CD8-positive, alpha-beta memory T cell (primary cell): ENCODE results near the gene PDE6H. TPM values are rescaled to one million over a fixed set of nuclear protein-coding genes. Genes with fewer than 3 reads are reported as not detected.

Source experiments
- CTCF ChIA-PET: fragments of 350-600 bp; sonication (Branson Sonifier 250); formaldehyde crosslinking; loops from one replicate; lab custom pipeline; 2021; ENCODE audit warnings: antibody characterized with exemption; lab: Charles Lee
- POLR2A ChIA-PET: fragments of 350-600 bp; sonication (Branson Sonifier 250); formaldehyde crosslinking; loops from one replicate; lab custom pipeline; 2021; ENCODE audit warnings: antibody characterized with exemption; lab: Charles Lee
- DNase-seq, 5 donors: peaks; one replicate each; pipeline versions ENCODE4 v3.0.0 to v3.0.0-alpha.2; 2020 to 2022; ENCODE audit warnings: mixed read lengths in 1 of 5
- H3K27ac ChIP-seq: one replicate; pipeline ENCODE4 v1.7.0; 2013; ENCODE audit warnings: low read depth, mild to moderate bottlenecking, low read length, moderate library complexity
- H3K27me3 ChIP-seq: 2 replicates; pipeline ENCODE4 v1.7.0; 2013; ENCODE audit warnings: low read length, mild to moderate bottlenecking; ENCODE audit not compliant: insufficient read depth, poor library complexity, severe bottlenecking
- H3K36me3 ChIP-seq: 2 replicates; pipeline ENCODE4 v1.7.0; 2013; ENCODE audit warnings: mild to moderate bottlenecking, low read length, moderate library complexity; ENCODE audit not compliant: insufficient read depth
- H3K4me1 ChIP-seq: 2 replicates; pipeline ENCODE4 v1.7.0; 2013; ENCODE audit warnings: mild to moderate bottlenecking, low read length, moderate library complexity; ENCODE audit not compliant: insufficient read depth
- H3K4me3 ChIP-seq: 2 replicates; pipeline ENCODE4 v1.7.0; 2013; ENCODE audit warnings: mild to moderate bottlenecking, low read length
- H3K9me3 ChIP-seq: 2 replicates; pipeline ENCODE4 v1.7.0; 2013; ENCODE audit warnings: mild to moderate bottlenecking, low read length
- H3K27ac Mint-ChIP-seq, 8 donors: one replicate each; pipeline ENCODE4 v1.8.0; 2020 to 2021; ENCODE audit warnings: mixed read lengths in 8 of 8, mild to moderate bottlenecking in 6 of 8, inconsistent platforms in 3 of 8, moderate library complexity in 3 of 8
- H3K27me3 Mint-ChIP-seq, 2 donors: one replicate each; pipeline ENCODE4 v1.8.0; 2020 to 2021; ENCODE audit warnings: mixed read lengths in 2 of 2, mild to moderate bottlenecking in 1 of 2, moderate library complexity in 1 of 2
- H3K36me3 Mint-ChIP-seq, 3 donors: one replicate each; pipeline ENCODE4 v1.8.0; 2020 to 2021; ENCODE audit warnings: mixed read lengths in 3 of 3, inconsistent platforms in 1 of 3, mild to moderate bottlenecking in 1 of 3
- H3K4me1 Mint-ChIP-seq, 3 donors: one replicate each; pipeline ENCODE4 v1.8.0; 2020 to 2021; ENCODE audit warnings: mixed read lengths in 3 of 3, inconsistent platforms in 1 of 3, mild to moderate bottlenecking in 1 of 3
- H3K4me3 Mint-ChIP-seq, 7 donors: one replicate each; pipeline ENCODE4 v1.8.0; 2020 to 2021; ENCODE audit warnings: mixed read lengths in 7 of 7, mild to moderate bottlenecking in 6 of 7, moderate library complexity in 4 of 7, inconsistent platforms in 2 of 7
- H3K9me3 Mint-ChIP-seq, 5 donors: one replicate each; pipeline ENCODE4 v1.8.0; 2020 to 2022; ENCODE audit warnings: mixed read lengths in 5 of 5, mild to moderate bottlenecking in 3 of 5, moderate library complexity in 2 of 5, inconsistent platforms in 1 of 5
- polyA plus RNA-seq: library from polyadenylated mRNA; unstranded; fragments of 300-500 nt; fragmentation: Illumina TruSeq; gene quantifications from one replicate; pipeline ENCODE4 v1.2.3, GENCODE V29; 2021
- total RNA-seq, 2 experiments: library from RNA; stranded (reverse); gene quantifications; one replicate each; pipeline ENCODE4 v1.2.3, GENCODE V29; 2021

The PDE6H gene
- total and polyA plus RNA-seq, 3 experiments from 2014 or later, result not detected

DNA sequence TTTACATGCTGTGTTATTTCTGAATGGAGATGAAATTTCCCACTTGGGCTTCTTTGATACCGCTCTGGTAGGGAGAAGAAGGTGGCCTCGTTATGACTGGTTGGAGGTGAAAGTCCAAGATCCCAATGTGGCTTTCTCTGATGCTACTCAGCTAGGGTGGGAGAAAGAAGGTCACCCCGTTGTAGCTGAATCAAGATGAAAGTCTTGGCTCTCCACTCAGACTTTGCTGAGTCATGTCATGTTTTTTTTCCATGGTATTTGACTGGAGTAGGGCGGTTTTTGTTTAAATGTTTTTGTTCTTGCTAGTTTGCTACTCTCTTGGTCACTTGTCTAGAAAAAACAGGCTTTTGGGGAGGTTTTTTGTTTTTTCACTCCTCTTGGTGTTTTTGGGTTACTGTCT is 2.4 kb upstream of the PDE6H start:
- POLR2A ChIA-PET, result no interaction called here
- H3K27me3 Mint-ChIP-seq, result peaks cover 0 to 2% of the 10 kb centered on the region in 2 donors
- H3K4me3 ChIP-seq, result no peak overlapping the region
- H3K36me3 ChIP-seq, result no peaks in the 10 kb centered on the region
- H3K9me3 Mint-ChIP-seq, result no peaks in the 10 kb centered on the region
- peaks cover 5 to 49% (median 35%) of the 10 kb centered on the region in 3 donors for H3K4me1 Mint-ChIP-seq
- no peak overlapping the region for H3K27ac ChIP-seq
- H3K4me3 Mint-ChIP-seq, result no peak overlapping the region
- H3K27ac Mint-ChIP-seq, result no peak overlapping the region
- no peak for DNase-seq
- H3K27me3 ChIP-seq, result no peaks in the 10 kb centered on the region
- H3K36me3 Mint-ChIP-seq, result no peaks in the 10 kb centered on the region
- no peaks in the 10 kb centered on the region for H3K4me1 ChIP-seq
- no peaks in the 10 kb centered on the region for H3K9me3 ChIP-seq
- CTCF ChIA-PET, result no interaction called here

- no peak overlapping the region for H3K27ac Mint-ChIP-seq
- no peak overlapping the region for H3K4me3 Mint-ChIP-seq
- no peaks in the 10 kb centered on the region for H3K27me3 ChIP-seq
- no peak overlapping the region for H3K27ac ChIP-seq
- no peaks in the 10 kb centered on the region for H3K36me3 ChIP-seq
- H3K4me1 ChIP-seq, result peaks cover 10% of the 10 kb centered on the region
- H3K36me3 Mint-ChIP-seq, result no peaks in the 10 kb centered on the region
- H3K9me3 Mint-ChIP-seq, result no peaks in the 10 kb centered on the region
- H3K9me3 ChIP-seq, result no peaks in the 10 kb centered on the region
- peaks cover 0 to 2% of the 10 kb centered on the region in 2 donors for H3K27me3 Mint-ChIP-seq
- H3K4me3 ChIP-seq, result no peak overlapping the region
- DNase-seq, result no peak
- ChIA-PET POLR2A (no interaction called here), CTCF (interaction anchor here (1.2 to 1.3 kb wide), 2 partner anchors 20 kb away, joined by 3 read pairs; no protein-coding TSS in a partner anchor)
- peaks cover 15 to 41% (median 37%) of the 10 kb centered on the region in 3 donors for H3K4me1 Mint-ChIP-seq
Observed at GRCh38 chr12:14974633-14975032, 1.8 kb downstream of the PDE6H start.

DNA sequence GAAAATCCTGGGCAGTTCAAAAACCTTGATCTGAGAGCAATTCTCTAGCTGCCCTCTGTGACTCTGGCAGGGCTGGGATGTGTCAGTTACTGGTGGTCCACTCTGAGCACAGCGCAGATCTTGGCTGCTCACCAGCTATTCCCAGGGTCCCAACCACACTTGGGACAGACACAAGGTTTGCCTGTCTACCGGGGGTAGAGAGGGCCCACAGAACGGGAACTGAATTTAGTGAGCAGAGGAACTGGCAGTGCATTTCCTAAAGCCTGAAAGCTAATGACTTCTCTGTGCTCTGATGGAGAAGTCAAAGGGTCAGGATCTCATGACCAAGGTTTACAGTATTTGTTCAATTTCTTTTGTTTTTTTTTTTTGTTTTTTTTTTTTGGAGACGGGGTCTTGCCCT is 2.6 kb downstream of the PDE6H start:
- H3K4me1 Mint-ChIP-seq, result peaks cover 21 to 44% (median 44%) of the 10 kb centered on the region in 3 donors
- no peaks in the 10 kb centered on the region for H3K27me3 ChIP-seq
- peaks cover 15% of the 10 kb centered on the region for H3K4me1 ChIP-seq
- H3K27ac Mint-ChIP-seq, result no peak overlapping the region
- H3K27me3 Mint-ChIP-seq, result peaks cover 0 to 2% of the 10 kb centered on the region in 2 donors
- H3K9me3 Mint-ChIP-seq, result no peaks in the 10 kb centered on the region
- H3K4me3 Mint-ChIP-seq, result no peak overlapping the region
- ChIA-PET CTCF (interaction anchor here (0.6 to 1.2 kb wide), 3 partner anchors 19 to 40 kb away, joined by 3 read pairs; partner anchors contain the start of gene ERP27), POLR2A (interaction anchor here (1.1 kb wide), 1 partner anchor 14 kb away, joined by 5 read pairs; no protein-coding TSS in a partner anchor)
- H3K27ac ChIP-seq, result no peak overlapping the region
- H3K36me3 Mint-ChIP-seq, result no peaks in the 10 kb centered on the region
- no peaks in the 10 kb centered on the region for H3K9me3 ChIP-seq
- no peak for DNase-seq
- H3K36me3 ChIP-seq, result no peaks in the 10 kb centered on the region
- no peak overlapping the region for H3K4me3 ChIP-seq

DNA sequence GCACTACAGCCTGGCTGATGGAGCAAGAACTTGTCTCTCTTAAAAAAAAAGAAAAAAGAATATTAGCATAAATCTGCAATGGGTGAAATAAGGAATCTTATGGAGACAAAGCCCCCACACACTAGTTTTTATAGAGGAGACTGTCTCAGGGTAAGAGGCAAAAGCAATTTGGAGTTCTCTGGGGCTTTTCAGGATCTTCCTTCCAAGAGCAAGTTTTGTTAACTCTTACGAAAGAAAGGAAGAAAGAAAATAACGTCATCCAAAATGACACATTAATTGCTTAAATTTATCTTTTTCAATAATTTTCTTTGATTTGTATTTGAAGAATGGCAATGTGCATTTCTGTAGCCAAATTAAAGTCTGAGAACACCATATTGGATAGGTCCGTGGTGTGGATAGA is 3.8 kb downstream of the PDE6H start:
- H3K4me1 Mint-ChIP-seq, result peaks cover 31 to 55% (median 53%) of the 10 kb centered on the region in 3 donors
- ChIA-PET POLR2A (interaction anchor here (0.5 kb wide), 1 partner anchor 615 kb away, joined by 4 read pairs; no protein-coding TSS in a partner anchor), CTCF (no interaction called here)
- no peaks in the 10 kb centered on the region for H3K36me3 ChIP-seq
- H3K9me3 ChIP-seq, result no peaks in the 10 kb centered on the region
- no peaks in the 10 kb centered on the region for H3K9me3 Mint-ChIP-seq
- no peak for DNase-seq
- peaks cover 15% of the 10 kb centered on the region for H3K4me1 ChIP-seq
- no peaks in the 10 kb centered on the region for H3K36me3 Mint-ChIP-seq
- no peak overlapping the region for H3K27ac ChIP-seq
- no peak overlapping the region for H3K4me3 ChIP-seq
- H3K27me3 Mint-ChIP-seq, result peaks cover 0 to 2% of the 10 kb centered on the region in 2 donors
- no peak overlapping the region for H3K27ac Mint-ChIP-seq
- H3K4me3 Mint-ChIP-seq, result no peak overlapping the region
- H3K27me3 ChIP-seq, result no peaks in the 10 kb centered on the region

GRCh38 chr12:14979468-14979867 is 6.6 kb downstream of the PDE6H start:
- no peak overlapping the region for H3K27ac ChIP-seq
- no peaks in the 10 kb centered on the region for H3K27me3 Mint-ChIP-seq
- no peak for DNase-seq
- no peaks in the 10 kb centered on the region for H3K27me3 ChIP-seq
- no peaks in the 10 kb centered on the region for H3K9me3 ChIP-seq
- CTCF ChIA-PET, result interaction anchor here (2.1 kb wide), 1 partner anchor 16 kb away, joined by 7 read pairs; no protein-coding TSS in a partner anchor
- H3K4me1 Mint-ChIP-seq, result peaks cover 44 to 57% (median 55%) of the 10 kb centered on the region in 3 donors
- POLR2A ChIA-PET, result no interaction called here
- no peaks in the 10 kb centered on the region for H3K9me3 Mint-ChIP-seq
- no peak overlapping the region for H3K4me3 Mint-ChIP-seq
- H3K36me3 ChIP-seq, result no peaks in the 10 kb centered on the region
- peaks cover 30% of the 10 kb centered on the region for H3K4me1 ChIP-seq
- H3K36me3 Mint-ChIP-seq, result no peaks in the 10 kb centered on the region
- H3K27ac Mint-ChIP-seq, result no peak overlapping the region
- H3K4me3 ChIP-seq, result no peak overlapping the region

DNA sequence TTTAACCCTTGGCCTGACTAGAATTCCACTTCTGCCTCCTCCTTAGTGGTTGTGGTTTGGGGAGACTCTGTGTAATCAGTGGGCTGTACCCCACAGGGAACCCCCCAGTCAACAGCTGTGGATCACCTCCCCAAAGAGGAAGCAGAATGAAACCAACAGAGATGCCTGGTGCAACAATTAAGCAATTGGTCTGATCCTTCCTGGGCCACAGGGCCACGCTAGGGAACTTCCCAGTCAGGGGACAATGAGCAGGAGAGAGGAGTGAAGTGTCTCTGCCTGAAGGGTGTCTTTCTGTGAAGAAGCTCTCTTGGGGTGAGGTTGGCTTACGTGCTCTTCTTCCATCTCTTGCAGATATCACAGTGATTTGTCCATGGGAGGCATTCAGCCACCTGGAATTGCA is 8.2 kb downstream of the PDE6H start:
- Mint-ChIP-seq H3K27me3 (no peaks in the 10 kb centered on the region), H3K9me3 (no peaks in the 10 kb centered on the region), H3K4me1 (peaks cover 46 to 62% (median 58%) of the 10 kb centered on the region in 3 donors), H3K4me3 (no peak overlapping the region), H3K27ac (peak overlapping the region in 3 of 8 donors; percentile 13 to 31 (median 19)), H3K36me3 (no peaks in the 10 kb centered on the region)
- POLR2A ChIA-PET, result interaction anchor here (0.6 kb wide), 1 partner anchor 344 kb away, joined by 3 read pairs; no protein-coding TSS in a partner anchor
- Histone ChIP-seq H3K36me3 (no peaks in the 10 kb centered on the region), H3K27ac (no peak overlapping the region), H3K27me3 (no peaks in the 10 kb centered on the region), H3K4me3 (no peak overlapping the region), H3K9me3 (no peaks in the 10 kb centered on the region), H3K4me1 (peaks cover 32% of the 10 kb centered on the region)
- no peak for DNase-seq
- CTCF ChIA-PET, result interaction anchor here (1.2 to 2.1 kb wide), 3 partner anchors 14 to 211 kb away, joined by 3 to 7 read pairs (median 5); no protein-coding TSS in a partner anchor

DNA sequence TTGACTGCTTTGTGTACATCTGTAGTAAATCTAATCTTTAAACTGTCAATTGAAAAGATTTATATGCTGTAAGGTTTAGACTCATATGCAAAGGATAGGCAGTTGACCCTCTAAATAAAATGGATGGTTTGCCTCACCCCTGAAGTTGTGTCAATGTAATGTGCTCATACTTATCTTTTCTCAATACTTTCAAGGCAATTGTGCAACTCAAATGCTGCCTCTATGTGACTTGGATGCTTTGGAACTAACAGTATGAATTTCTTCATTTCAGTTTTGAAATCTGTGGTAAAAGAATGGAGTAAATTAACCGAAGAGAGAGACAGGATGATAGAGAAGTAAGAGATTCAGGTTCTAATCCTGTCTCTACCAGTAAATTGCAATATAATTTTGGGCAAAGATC is 9.7 kb downstream of the PDE6H start:
- POLR2A ChIA-PET, result interaction anchor here (1.2 kb wide), 1 partner anchor 34 kb away, joined by 3 read pairs; no protein-coding TSS in a partner anchor

DNA sequence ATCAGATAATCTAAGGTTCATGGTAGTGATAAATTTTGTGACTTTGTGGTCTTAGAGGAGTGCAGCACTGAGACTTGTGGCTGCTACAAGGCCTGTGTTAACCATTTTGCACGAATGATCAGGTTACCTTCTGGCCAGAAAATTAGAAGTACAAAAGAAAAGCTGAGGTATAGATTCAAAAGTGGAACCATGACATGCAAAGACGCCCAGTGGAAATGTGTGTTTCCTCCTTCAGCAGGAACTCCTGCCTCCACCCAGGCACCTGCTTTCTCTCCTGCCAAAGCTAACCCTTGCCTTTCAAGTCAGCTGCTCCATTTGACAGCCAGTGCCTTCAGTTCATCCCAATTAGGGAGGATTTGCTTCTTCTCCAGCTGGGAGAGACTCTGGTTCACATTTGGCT is 10.1 kb downstream of the PDE6H start:
- peaks cover 0 to 5% (median 4%) of the 10 kb centered on the region in 3 donors for H3K36me3 Mint-ChIP-seq
- peak overlapping the region in 1 of 7 donors; percentile 1 for H3K4me3 Mint-ChIP-seq
- H3K4me1 ChIP-seq, result peaks cover 32% of the 10 kb centered on the region

More for the DNA sequence above, 9.7 kb downstream of the PDE6H start:
- H3K4me1 Mint-ChIP-seq, result peaks cover 46 to 63% (median 62%) of the 10 kb centered on the region in 3 donors
- CTCF ChIA-PET, result interaction anchor here (0.9 kb wide), 2 partner anchors 11 to 213 kb away, joined by 3 read pairs; no protein-coding TSS in a partner anchor
- H3K9me3 Mint-ChIP-seq, result no peaks in the 10 kb centered on the region
- Histone ChIP-seq H3K4me1 (peaks cover 32% of the 10 kb centered on the region), H3K36me3 (no peaks in the 10 kb centered on the region), H3K9me3 (no peaks in the 10 kb centered on the region), H3K4me3 (no peak overlapping the region), H3K27ac (no peak overlapping the region), H3K27me3 (no peaks in the 10 kb centered on the region)
- no peak overlapping the region for H3K27ac Mint-ChIP-seq
- peaks cover 0 to 4% (median 3%) of the 10 kb centered on the region in 3 donors for H3K36me3 Mint-ChIP-seq
- no peaks in the 10 kb centered on the region for H3K27me3 Mint-ChIP-seq
- peak overlapping the region in 1 of 7 donors; percentile 1 for H3K4me3 Mint-ChIP-seq
- no peak for DNase-seq

More for the DNA sequence above, 10.1 kb downstream of the PDE6H start:
- Mint-ChIP-seq H3K27ac (peak overlapping the region in 2 of 8 donors; percentile 57 to 77), H3K4me1 (peaks cover 46 to 62% (median 60%) of the 10 kb centered on the region in 3 donors), H3K9me3 (no peaks in the 10 kb centered on the region), H3K27me3 (no peaks in the 10 kb centered on the region)
- ChIA-PET CTCF (interaction anchor here (0.9 to 2.5 kb wide), 4 partner anchors 11 to 214 kb away, joined by 3 to 10 read pairs (median 6); partner anchors contain the start of gene ERP27), POLR2A (interaction anchor here (1.2 kb wide), 1 partner anchor 35 kb away, joined by 3 read pairs; no protein-coding TSS in a partner anchor)
- Histone ChIP-seq H3K9me3 (no peaks in the 10 kb centered on the region), H3K27ac (no peak overlapping the region), H3K4me3 (no peak overlapping the region), H3K27me3 (no peaks in the 10 kb centered on the region), H3K36me3 (no peaks in the 10 kb centered on the region)
- no peak for DNase-seq
